PC-3 (cell line): Measurements from ENCODE around the gene PTF1A. TPM values are rescaled to one million over a fixed set of nuclear protein-coding genes. Genes with fewer than 3 reads are reported as not detected.

Source experiments
- ATAC-seq: fragments of 200-7000 bp; cut with Tn5 transposase; 2 replicates; pipeline ENCODE4 v1.9.1; 2020; ENCODE audit warnings: mild to moderate bottlenecking, moderate library complexity
- BruUV-seq: library from RNA; stranded (reverse); fragments of 400-500 nt; replicated peaks from 2 replicates; lab custom pipeline; 2021; lab: Mats Ljungman, UMichigan
- CTCF ChIA-PET: fragments of 300-600 bp; sonication (Branson Sonifier 250); formaldehyde crosslinking; loops from one replicate; lab custom pipeline; 2022; ENCODE audit warnings: antibody characterized with exemption; lab: Charles Lee
- POLR2A ChIA-PET: fragments of 300-600 bp; sonication (Branson Sonifier 250); formaldehyde crosslinking; loops from one replicate; lab custom pipeline; 2022; ENCODE audit warnings: antibody characterized with exemption; ENCODE audit not compliant: unreplicated experiment; lab: Charles Lee
- DNase-seq: peaks from one replicate; pipeline ENCODE4 v3.0.0-alpha.2; 2015
- H2AFZ ChIP-seq: fragments of 300-600 bp; sonication (generic); 2 replicates; pipeline ENCODE4 v1.6.0; 2016; ENCODE audit warnings: antibody characterized with exemption, low read length
- H3F3A ChIP-seq: fragments of 300-600 bp; sonication (generic); one replicate; pipeline ENCODE4 v1.6.0; 2017; ENCODE audit warnings: antibody characterized with exemption, low read length, control low read depth, mild to moderate bottlenecking; ENCODE audit not compliant: unreplicated experiment
- H3K27ac ChIP-seq: fragments of 300-600 bp; sonication (generic); 2 replicates; pipeline ENCODE4 v1.5.1; 2016; ENCODE audit warnings: mild to moderate bottlenecking, low read length
- H3K27me3 ChIP-seq: fragments of 300-600 bp; sonication (generic); 2 replicates; pipeline ENCODE4 v1.6.1; 2016; ENCODE audit warnings: low read length, mixed read lengths
- H3K36me3 ChIP-seq: fragments of 300-600 bp; sonication (generic); 2 replicates; pipeline ENCODE4 v1.6.1; 2016; ENCODE audit warnings: low read depth, mixed run types, low read length, mixed read lengths
- H3K4me1 ChIP-seq: fragments of 300-600 bp; sonication (generic); 2 replicates; pipeline ENCODE4 v1.5.1; 2016; ENCODE audit warnings: low read length; ENCODE audit not compliant: insufficient read depth
- H3K4me2 ChIP-seq: fragments of 300-600 bp; sonication (generic); 2 replicates; pipeline ENCODE4 v1.6.0; 2016; ENCODE audit warnings: low read length
- H3K4me3 ChIP-seq: fragments of 300-600 bp; sonication (generic); 2 replicates; pipeline ENCODE4 v1.5.1; 2016; ENCODE audit warnings: mild to moderate bottlenecking, low read length, mixed read lengths
- H3K79me2 ChIP-seq: fragments of 300-600 bp; sonication (generic); 2 replicates; pipeline ENCODE4 v1.6.1; 2017; ENCODE audit warnings: low read length, mixed read lengths
- H3K9ac ChIP-seq: fragments of 300-600 bp; sonication (generic); 2 replicates; pipeline ENCODE4 v1.6.0; 2016; ENCODE audit warnings: mild to moderate bottlenecking, low read length
- H3K9me2 ChIP-seq: fragments of 300-600 bp; sonication (generic); replicated peaks from 2 replicates; pipeline ENCODE4 v1.6.1; 2016; ENCODE audit warnings: mixed run types, low read length, mixed read lengths
- H3K9me3 ChIP-seq: fragments of 300-600 bp; sonication (generic); 2 replicates; pipeline ENCODE4 v1.6.1; 2016; ENCODE audit warnings: low read length, mixed read lengths
- H4K20me1 ChIP-seq: fragments of 300-600 bp; sonication (generic); 2 replicates; pipeline ENCODE4 v1.6.1; 2016; ENCODE audit warnings: low read length, mixed read lengths
- CTCF ChIP-seq: fragments of 300-600 bp; sonication (generic); conservative IDR thresholded peaks from 2 replicates; pipeline ENCODE4 v1.5.1; 2017; ENCODE audit warnings: antibody characterized with exemption, low read depth, mild to moderate bottlenecking, low read length
- EZH2 ChIP-seq: fragments of 300-600 bp; sonication (generic); IDR thresholded peaks from one replicate; pipeline ENCODE4 v1.6.1; 2017; ENCODE audit warnings: antibody characterized with exemption, mild to moderate bottlenecking, low read length; ENCODE audit not compliant: unreplicated experiment
- EZH2phosphoT487 ChIP-seq: fragments of 300-600 bp; sonication (generic); IDR thresholded peaks from 2 replicates; pipeline ENCODE4 v1.6.1; 2018; ENCODE audit warnings: mild to moderate bottlenecking, antibody characterized with exemption, low read length, borderline replicate concordance
- intact Hi-C: fragments of 100-400 bp; cut with micrococcal nuclease; formaldehyde crosslinking; loops from 2 replicates; pipeline ENCODE4 v1.9.0; 2023
- total RNA-seq: library from RNA; depleted of rRNA; stranded (reverse); fragments of >200 nt; gene quantifications from 2 replicates; pipeline ENCODE4 v1.2.3, GENCODE V29; 2014

The PTF1A gene
- total RNA-seq, 1 experiment from 2014 or later, result not detected

GRCh38 chr10:23194966-23195845 lies 3.1 kb downstream of the PTF1A start:
- Histone ChIP-seq H3K36me3 (no peaks in the 10 kb centered on the region), H3K9me3 (no peaks in the 10 kb centered on the region), H3K79me2 (no peaks in the 10 kb centered on the region), H3K4me1 (no peaks in the 10 kb centered on the region), H3K9me2 (no peaks in the 10 kb centered on the region), H3K4me3 (no peak overlapping the region), H3K27ac (no peak overlapping the region), H4K20me1 (no peaks in the 10 kb centered on the region), H2AFZ (no peak overlapping the region), H3K4me2 (no peak overlapping the region), H3K9ac (no peak overlapping the region), H3K27me3 (peaks cover 45% of the 10 kb centered on the region), H3F3A (no peaks in the 10 kb centered on the region)
- DNase-seq (no peak), ATAC-seq (no peak)
- POLR2A ChIA-PET, result no interaction called here
- intact Hi-C loops, result no loop called here
- TF ChIP-seq CTCF, result no peak
- no peak for TF ChIP-seq EZH2
- no peak for TF ChIP-seq EZH2phosphoT487
- BruUV-seq, result no TSS peak
- CTCF ChIA-PET, result no interaction called here

- no peaks in the 10 kb centered on the region for H4K20me1 ChIP-seq
- H2AFZ ChIP-seq, result no peak overlapping the region
- no peaks in the 10 kb centered on the region for H3K9me2 ChIP-seq
- no peak overlapping the region for H3K9ac ChIP-seq
- H3K4me2 ChIP-seq, result no peak overlapping the region
- no peaks in the 10 kb centered on the region for H3K9me3 ChIP-seq
- intact Hi-C loops, result no loop called here
- ChIA-PET POLR2A (no interaction called here), CTCF (interaction anchor here (0.5 kb wide), 1 partner anchor 106 kb away, joined by 4 read pairs; no protein-coding TSS in a partner anchor)
- ATAC-seq (no peak), DNase-seq (no peak)
- H3K79me2 ChIP-seq, result no peaks in the 10 kb centered on the region
- H3K4me1 ChIP-seq, result no peaks in the 10 kb centered on the region
- no TSS peak for BruUV-seq
- no peaks in the 10 kb centered on the region for H3F3A ChIP-seq
- H3K27me3 ChIP-seq, result peaks cover 49% of the 10 kb centered on the region
- no peak for TF ChIP-seq EZH2
- TF ChIP-seq EZH2phosphoT487, result no peak
- no peak for TF ChIP-seq CTCF
- no peaks in the 10 kb centered on the region for H3K36me3 ChIP-seq
- H3K27ac ChIP-seq, result no peak overlapping the region
- no peak overlapping the region for H3K4me3 ChIP-seq
Observed at GRCh38 chr10:23195846-23196600, 3.9 kb downstream of the PTF1A start.
